Kidney glomerular epithelial cell (primary cell): Measurements from ENCODE around the gene HEXIM1.

Experiments
- DNase-seq: peaks from one replicate; lab custom pipeline; 2025; lab: John Stamatoyannopoulos, UW

The HEXIM1 gene

GRCh38 chr17:45172232-45172540, 23.9 kb downstream of the HEXIM1 start:
- no peak for DNase-seq

DNA sequence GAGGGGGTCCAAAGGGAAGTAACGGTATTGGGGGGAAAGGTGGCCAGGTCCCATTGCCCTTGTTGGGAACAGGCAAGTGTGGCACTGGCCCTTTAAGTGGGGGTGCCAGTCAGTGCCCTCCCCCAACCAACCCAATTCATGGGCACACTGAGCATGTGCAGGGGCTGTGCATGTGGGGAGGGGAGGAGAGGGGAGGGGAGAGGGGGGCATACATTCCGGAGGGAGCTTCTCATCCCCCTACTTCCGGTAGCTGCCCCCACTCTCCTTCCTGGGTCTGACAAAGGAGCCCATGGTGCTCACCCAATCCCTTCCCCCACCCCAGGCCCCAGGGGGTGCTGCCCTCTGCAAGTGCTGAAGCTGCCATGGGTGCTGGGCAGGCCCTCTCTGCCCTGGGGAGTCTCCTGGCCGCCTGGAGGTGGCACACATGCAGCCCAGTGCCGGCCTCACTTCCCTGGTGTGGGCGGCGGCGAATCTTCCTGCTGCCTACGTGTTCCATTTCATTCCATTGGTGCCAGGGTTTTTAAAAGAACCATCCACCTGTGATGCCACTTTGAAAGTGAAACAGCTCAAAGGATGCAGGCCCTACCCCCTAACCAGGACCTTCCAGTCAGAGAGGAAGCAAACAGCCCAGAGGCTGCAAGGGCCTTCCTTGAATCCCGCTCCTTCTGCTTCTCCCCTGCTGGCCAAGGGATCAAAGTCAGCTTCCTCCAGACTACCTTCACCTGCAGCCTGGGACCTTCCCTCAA, 24.4 kb downstream of the HEXIM1 start:
- peak; percentile 93 for DNase-seq

DNA sequence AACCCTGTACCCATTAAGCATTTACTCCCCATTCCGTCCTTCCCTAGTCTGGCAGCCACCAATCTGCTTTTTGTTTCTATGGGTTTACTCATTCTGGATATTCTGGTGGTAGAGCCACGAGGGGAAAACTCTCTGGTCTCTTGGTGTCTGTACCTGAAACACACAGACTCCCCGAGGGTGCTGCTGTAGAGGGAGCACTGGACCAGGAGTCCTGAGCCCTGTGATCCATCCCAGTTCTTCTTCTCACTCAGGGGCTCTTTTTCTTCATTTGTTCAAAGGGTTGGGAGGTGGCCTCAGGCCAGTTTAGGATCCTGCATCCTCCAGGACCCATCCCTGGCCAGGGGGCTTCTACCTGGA, 27.5 kb downstream of the HEXIM1 start:
- no peak for DNase-seq

- DNase-seq: no peak
Measured at GRCh38 chr17:45177563-45177962, 29.3 kb downstream of the HEXIM1 start.

- DNase-seq: no peak
Measured at GRCh38 chr17:45184144-45184543, 35.9 kb downstream of the HEXIM1 start.

DNA sequence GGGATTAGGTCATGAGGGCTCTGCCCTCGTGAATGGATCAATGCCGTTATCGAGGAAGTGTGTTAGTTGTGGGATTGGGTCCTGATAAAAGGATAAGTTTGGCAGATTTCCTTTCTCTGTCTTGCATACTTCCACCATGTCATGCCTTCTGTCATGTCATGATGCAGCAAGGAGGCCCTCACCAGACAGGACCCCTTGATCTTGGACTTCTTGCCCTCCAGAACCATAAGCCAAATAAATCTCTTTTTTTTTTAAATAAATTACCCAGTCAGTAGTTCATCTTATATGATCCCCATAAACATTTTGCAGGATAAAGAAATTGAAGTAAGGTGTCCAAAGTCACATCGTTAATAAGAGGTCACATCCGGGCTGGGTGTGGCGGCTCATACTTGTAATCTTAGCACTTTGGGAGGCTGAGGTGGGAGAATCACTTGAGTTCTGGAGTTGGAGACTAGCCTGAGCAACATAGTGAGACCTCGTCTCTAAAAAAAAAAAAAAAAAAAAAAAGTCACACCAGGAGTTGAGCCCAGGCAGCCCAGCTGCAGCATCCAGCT, 38.6 kb downstream of the HEXIM1 start:
- DNase-seq: no peak

GRCh38 chr17:45189009-45189408, 40.7 kb downstream of the HEXIM1 start:
- DNase-seq: no peak

DNA sequence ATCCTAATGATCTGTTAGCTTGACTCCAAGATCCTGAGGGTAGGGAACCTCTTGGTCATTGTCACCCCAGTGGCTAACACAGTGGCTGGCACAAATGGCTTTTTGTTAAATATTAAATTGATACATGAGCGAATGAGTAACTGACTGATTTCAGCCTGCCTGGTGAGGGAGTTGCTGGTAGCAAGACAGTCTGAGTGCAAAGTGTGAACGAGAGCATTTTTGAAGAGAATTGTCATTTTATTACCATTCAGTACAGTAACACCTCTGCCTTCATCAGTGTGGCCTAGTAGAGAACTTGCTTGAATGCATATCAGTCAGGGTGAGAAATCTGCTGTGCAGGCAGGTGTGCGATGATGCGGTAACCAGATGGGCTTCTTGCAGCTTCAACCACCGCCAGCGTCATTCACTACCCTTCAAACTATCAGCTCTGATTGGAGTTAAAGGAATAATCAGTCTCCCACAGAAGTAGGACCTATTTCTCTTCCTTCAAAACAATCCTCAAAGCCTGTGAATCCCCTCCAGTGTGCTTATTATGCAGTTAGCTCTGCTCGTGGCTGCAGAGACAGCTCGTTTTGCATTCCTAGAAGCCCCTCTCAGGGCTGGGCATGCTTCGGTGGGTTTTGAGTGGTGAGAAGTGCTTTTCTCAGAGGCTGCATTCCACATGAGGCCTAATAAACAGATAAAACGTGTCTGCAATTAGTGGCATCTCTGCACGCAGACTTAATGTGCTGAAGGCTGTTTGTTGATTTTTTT, 42.4 kb downstream of the HEXIM1 start:
- DNase-seq: peak; percentile 71

DNA sequence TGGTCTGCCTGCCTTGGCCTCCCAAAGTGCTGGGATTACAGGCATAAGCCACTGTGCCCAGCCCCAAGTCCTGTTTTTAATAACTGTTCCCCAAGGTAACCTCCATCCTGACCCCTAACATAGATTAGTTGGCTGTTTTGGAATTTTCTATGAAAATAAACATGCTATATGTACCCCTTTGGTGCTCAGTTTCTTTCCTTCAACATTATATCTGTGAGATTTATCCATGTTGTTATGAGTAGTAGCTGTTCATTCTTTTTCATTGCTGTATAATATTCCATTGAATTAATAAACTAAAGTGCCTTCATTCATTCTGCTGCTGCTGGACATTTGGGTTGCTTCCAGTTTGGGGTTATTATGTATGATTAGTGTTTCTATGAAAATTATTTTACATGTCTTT, 47.1 kb downstream of the HEXIM1 start:
- DNase-seq: no peak

DNA sequence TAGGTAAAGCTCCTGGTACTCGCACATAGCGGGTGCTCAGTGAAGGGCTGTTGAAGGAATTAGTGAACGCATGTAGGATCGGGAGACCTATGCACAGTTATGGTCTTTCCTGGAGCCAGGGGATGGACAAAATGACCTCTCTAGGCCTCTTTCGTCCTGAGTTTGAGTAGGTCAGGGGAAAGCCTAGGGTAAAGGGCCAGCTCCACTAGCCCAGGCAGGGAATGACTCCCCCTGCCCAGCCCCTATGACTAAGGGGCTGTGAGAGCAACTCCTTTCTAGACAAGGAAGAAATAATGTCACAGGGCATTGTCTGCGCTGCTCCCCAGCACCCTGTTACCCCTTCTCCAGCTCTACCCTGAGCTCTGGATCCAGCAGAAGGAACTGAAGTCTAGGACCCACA, 48.8 kb downstream of the HEXIM1 start:
- DNase-seq: no peak

DNA sequence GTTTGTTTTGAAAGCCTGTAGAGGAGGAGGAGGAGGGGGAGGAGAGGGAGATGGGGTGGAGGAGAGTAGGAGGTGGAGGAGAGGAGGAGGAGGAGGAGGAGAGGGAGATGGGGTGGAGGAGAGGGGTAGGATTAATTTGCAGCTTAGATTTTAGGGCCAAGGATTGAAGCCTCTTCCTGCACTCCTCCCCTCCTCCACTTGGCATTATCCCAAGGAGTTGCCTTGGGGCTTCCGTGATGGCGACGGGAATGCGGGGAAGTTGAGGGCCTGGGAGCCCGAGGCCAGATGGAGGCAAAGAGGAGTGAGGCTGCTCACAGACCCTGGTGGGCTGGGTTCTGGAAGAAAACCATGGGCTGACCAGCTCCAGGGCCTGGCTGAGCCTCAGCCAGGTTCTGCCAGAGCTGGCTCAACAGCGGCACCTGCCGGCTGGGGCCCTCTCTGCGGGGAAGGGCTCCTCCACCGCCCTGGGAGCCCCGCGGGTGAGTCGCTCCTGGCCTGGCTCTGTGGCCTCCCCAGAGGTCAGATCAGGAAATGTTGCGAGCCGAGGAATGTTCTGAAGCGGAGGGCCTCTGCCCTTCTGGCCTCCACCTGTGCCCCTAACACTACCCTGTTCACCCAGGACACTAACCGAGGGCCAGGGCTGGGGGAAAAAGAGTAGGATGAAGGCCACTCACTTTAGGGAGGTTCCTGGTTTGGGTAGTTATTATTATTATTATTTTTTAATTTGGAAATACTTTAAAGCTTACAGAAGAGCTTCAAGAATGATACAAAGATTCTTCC, 49.5 kb downstream of the HEXIM1 start:
- peak; percentile 88 for DNase-seq

DNA sequence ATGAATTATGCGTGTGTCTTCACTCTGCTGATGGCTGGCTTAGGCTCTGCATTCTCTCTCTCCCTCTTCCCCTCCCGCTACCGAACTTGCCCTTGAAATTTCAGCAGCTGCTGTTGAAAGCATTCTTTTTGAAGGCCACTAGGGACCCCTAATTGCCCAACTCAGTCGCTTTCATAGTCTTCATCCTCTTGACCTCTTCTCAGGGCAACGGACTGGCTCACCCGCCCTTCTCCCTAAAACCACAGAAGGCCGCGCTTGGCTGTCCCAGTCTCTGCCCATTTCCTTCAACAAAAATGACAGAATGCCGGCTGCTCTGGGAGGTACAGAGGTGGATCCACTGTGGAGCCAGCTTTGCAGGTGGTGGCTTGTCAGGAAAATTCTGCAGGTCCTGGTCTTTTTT, 52.4 kb downstream of the HEXIM1 start:
- DNase-seq: no peak

GRCh38 chr17:45201457-45201856, 53.2 kb downstream of the HEXIM1 start:
- DNase-seq: no peak
